Caco-2 (cell line): ENCODE data around the gene KCNA3. TPM values are rescaled to one million over a fixed set of nuclear protein-coding genes. Genes with fewer than 3 reads are reported as not detected.

Experiments used
- BruUV-seq: library from RNA; stranded (reverse); fragments of 400-500 nt; replicated peaks from 2 replicates; lab custom pipeline; 2021; lab: Mats Ljungman, UMichigan
- CTCF ChIA-PET: fragments of 300-600 bp; sonication (Branson Sonifier 250); formaldehyde crosslinking; loops from one replicate; lab custom pipeline; 2022; ENCODE audit warnings: antibody characterized with exemption; lab: Charles Lee
- POLR2A ChIA-PET: fragments of 300-600 bp; sonication (Branson Sonifier 250); formaldehyde crosslinking; loops from one replicate; lab custom pipeline; 2022; ENCODE audit warnings: antibody characterized with exemption; lab: Charles Lee
- DNase-seq, 2 experiments: peaks; one replicate each; pipeline versions ENCODE4 v3.0.0 to v3.0.0-alpha.2; 2020 to 2022
- H3K27me3 ChIP-seq: replicated peaks from 2 replicates; pipeline ENCODE4 v1.6.0; 2011; ENCODE audit warnings: low read length; ENCODE audit not compliant: control insufficient read depth, insufficient read depth
- H3K36me3 ChIP-seq: 2 replicates; pipeline ENCODE4 v1.5.1; 2011; ENCODE audit warnings: low read length; ENCODE audit not compliant: control insufficient read depth, insufficient read depth
- H3K4me1 ChIP-seq: fragments of 250-450 bp; sonication (Bioruptor Pico); 2 replicates; pipeline ENCODE4 v1.5.1; 2020; ENCODE audit warnings: mild to moderate bottlenecking
- H3K4me3 ChIP-seq: 2 replicates; pipeline ENCODE4 v1.5.1; 2011; ENCODE audit warnings: low read depth, mild to moderate bottlenecking, control low read depth, low read length
- H3K9me3 ChIP-seq: fragments of 250-450 bp; sonication (Bioruptor Pico); 2 replicates; pipeline ENCODE4 v1.5.1; 2020; ENCODE audit warnings: mild to moderate bottlenecking, moderate library complexity
- H3K27ac Mint-ChIP-seq: one replicate; pipeline ENCODE4 v1.8.0; 2022; ENCODE audit warnings: mixed read lengths; ENCODE audit not compliant: unreplicated experiment
- H3K27me3 Mint-ChIP-seq: one replicate; pipeline ENCODE4 v1.8.0; 2022; ENCODE audit warnings: mixed read lengths; ENCODE audit not compliant: insufficient read depth, unreplicated experiment
- H3K36me3 Mint-ChIP-seq: one replicate; pipeline ENCODE4 v1.8.0; 2022; ENCODE audit warnings: mild to moderate bottlenecking, mixed read lengths; ENCODE audit not compliant: insufficient read depth, unreplicated experiment
- H3K4me1 Mint-ChIP-seq: one replicate; pipeline ENCODE4 v1.8.0; 2022; ENCODE audit warnings: low read depth, mixed read lengths; ENCODE audit not compliant: unreplicated experiment
- H3K4me3 Mint-ChIP-seq: one replicate; pipeline ENCODE4 v1.8.0; 2022; ENCODE audit warnings: mild to moderate bottlenecking, moderate library complexity, mixed read lengths; ENCODE audit not compliant: unreplicated experiment
- H3K9me3 Mint-ChIP-seq: one replicate; pipeline ENCODE4 v1.8.0; 2022; ENCODE audit warnings: mixed read lengths; ENCODE audit not compliant: unreplicated experiment
- CTCF ChIP-seq, 2 experiments: fragments of 200-600 bp in 1 of 2; IDR thresholded peaks; 1 replicate in 1 of 2; 2 replicates in 1 of 2; pipeline versions ENCODE4 v1.5.1 to v1.8.0; 2011 to 2022; ENCODE audit warnings: antibody characterized with exemption in 1 of 2, control low read depth in 1 of 2, inconsistent platforms in 1 of 2, low read depth in 1 of 2, low read length in 1 of 2, mild to moderate bottlenecking in 1 of 2, moderate library complexity in 1 of 2; ENCODE audit not compliant: insufficient read depth in 1 of 2, severe bottlenecking in 1 of 2, unreplicated experiment in 1 of 2
- intact Hi-C: fragments of 100-400 bp; cut with micrococcal nuclease; formaldehyde crosslinking; loops from one replicate; pipeline ENCODE4 v1.10.0; 2022; ENCODE audit not compliant: unreplicated experiment
- total RNA-seq: library from RNA; stranded (reverse); gene quantifications from 2 replicates; pipeline ENCODE4 v1.2.3, GENCODE V29; 2022

KCNA3 gene
- total RNA-seq, 1 experiment from 2014 or later: not detected

DNA sequence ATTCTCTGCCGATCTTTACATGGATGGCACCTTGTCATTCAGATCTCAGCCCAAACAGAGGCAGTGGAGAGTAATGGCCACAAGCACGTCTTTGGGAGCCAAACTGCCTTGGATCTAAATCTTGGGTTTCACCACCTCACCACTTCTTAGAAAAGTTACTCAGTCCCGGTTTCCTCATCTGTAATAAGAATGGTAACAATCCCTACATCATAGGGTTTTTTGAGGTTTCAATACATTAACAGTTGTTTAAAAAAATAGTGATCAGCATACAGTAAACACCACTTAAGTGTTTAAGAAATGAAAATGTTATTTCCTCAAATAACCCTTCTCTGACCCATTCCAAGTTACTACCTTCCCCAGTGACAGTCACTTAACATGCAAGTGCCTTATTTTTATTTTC, 38.5 kb upstream of the KCNA3 start:
- Mint-ChIP-seq H3K36me3 (no peaks in the 10 kb centered on the region), H3K27ac (no peak overlapping the region), H3K4me3 (no peak overlapping the region), H3K27me3 (peaks cover 25% of the 10 kb centered on the region), H3K4me1 (no peaks in the 10 kb centered on the region), H3K9me3 (no peaks in the 10 kb centered on the region)
- ChIA-PET POLR2A (no interaction called here), CTCF (no interaction called here)
- Histone ChIP-seq H3K9me3 (no peaks in the 10 kb centered on the region), H3K4me3 (no peak overlapping the region), H3K4me1 (no peaks in the 10 kb centered on the region), H3K36me3 (no peaks in the 10 kb centered on the region), H3K27me3 (no peaks in the 10 kb centered on the region)
- no peak for DNase-seq
- intact Hi-C loops: no loop called here
- BruUV-seq: no TSS peak
- TF ChIP-seq CTCF (IDR thresholded peaks at IDR 0.05; ENCODE audit: insufficient read depth in 1 of 2, low read depth in 1 of 2, low read length in 1 of 2, severe bottlenecking in 1 of 2, unreplicated experiment in 1 of 2): no peak

- Mint-ChIP-seq H3K4me1 (no peaks in the 10 kb centered on the region), H3K27ac (no peak overlapping the region), H3K27me3 (peaks cover 16% of the 10 kb centered on the region), H3K9me3 (no peaks in the 10 kb centered on the region), H3K4me3 (no peak overlapping the region), H3K36me3 (no peaks in the 10 kb centered on the region)
- BruUV-seq: no TSS peak
- Histone ChIP-seq H3K4me1 (no peaks in the 10 kb centered on the region), H3K4me3 (no peak overlapping the region), H3K27me3 (no peaks in the 10 kb centered on the region), H3K36me3 (no peaks in the 10 kb centered on the region), H3K9me3 (no peaks in the 10 kb centered on the region)
- POLR2A ChIA-PET: no interaction called here
- TF ChIP-seq CTCF (IDR thresholded peaks at IDR 0.05; ENCODE audit: insufficient read depth in 1 of 2, low read depth in 1 of 2, low read length in 1 of 2, severe bottlenecking in 1 of 2, unreplicated experiment in 1 of 2): no peak
- CTCF ChIA-PET: no interaction called here
- intact Hi-C loops: no loop called here
- DNase-seq: no peak
Observed at GRCh38 chr1:110710314-110710713, 35.6 kb upstream of the KCNA3 start.

GRCh38 chr1:110708974-110709440, 34.3 kb upstream of the KCNA3 start:
- no peak overlapping the region for H3K4me3 Mint-ChIP-seq
- no peak for TF ChIP-seq CTCF (IDR thresholded peaks at IDR 0.05; ENCODE audit: insufficient read depth in 1 of 2, low read depth in 1 of 2, low read length in 1 of 2, severe bottlenecking in 1 of 2, unreplicated experiment in 1 of 2)
- H3K27me3 ChIP-seq: no peaks in the 10 kb centered on the region

More at GRCh38 chr1:110708974-110709440, 34.3 kb upstream of the KCNA3 start:
- no TSS peak for BruUV-seq
- H3K9me3 ChIP-seq: no peaks in the 10 kb centered on the region
- Mint-ChIP-seq H3K9me3 (no peaks in the 10 kb centered on the region), H3K27ac (no peak overlapping the region), H3K27me3 (peaks cover 16% of the 10 kb centered on the region), H3K4me1 (no peaks in the 10 kb centered on the region), H3K36me3 (no peaks in the 10 kb centered on the region)
- CTCF ChIA-PET: no interaction called here
- intact Hi-C loops: no loop called here
- no peaks in the 10 kb centered on the region for H3K4me1 ChIP-seq
- no peaks in the 10 kb centered on the region for H3K36me3 ChIP-seq
- POLR2A ChIA-PET: no interaction called here
- DNase-seq: no peak
- no peak overlapping the region for H3K4me3 ChIP-seq
